Measurements from ENCODE around the gene SLC27A3.

Gene SLC27A3

DNA sequence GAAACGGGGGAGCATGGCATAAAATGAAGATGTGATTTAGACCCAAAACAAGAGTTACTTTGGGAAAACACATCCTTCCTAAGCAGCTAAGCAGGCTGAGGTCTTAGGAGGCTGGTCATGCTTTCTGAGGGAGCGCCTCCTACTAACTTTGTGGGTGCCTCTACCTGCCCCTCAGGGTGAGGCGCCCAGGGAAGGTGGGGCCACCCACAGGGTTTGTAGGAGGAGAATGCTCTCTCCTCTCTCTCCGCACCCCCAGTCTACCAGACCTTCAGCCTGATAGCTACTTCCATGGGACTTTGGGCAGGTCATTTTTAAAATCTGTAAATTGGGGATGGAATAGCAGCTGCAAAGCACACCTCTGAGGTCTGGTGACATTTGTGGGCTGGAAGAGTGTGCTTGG is 23.8 kb downstream of the SLC27A3 start:
- DNase-seq (ENCODE audit: low read depth in 2 of 2) = no peak

- DNase-seq (ENCODE audit: low read depth in 2 of 2) = no peak
Measured at GRCh38 chr1:153799566-153800465, 24.6 kb downstream of the SLC27A3 start.

GRCh38 chr1:153800516-153800915 is 25.3 kb downstream of the SLC27A3 start:
- no peak for DNase-seq (ENCODE audit: low read depth in 2 of 2)

- no peak for DNase-seq (ENCODE audit: low read depth in 2 of 2)
Measured at GRCh38 chr1:153801028-153801625, 25.9 kb downstream of the SLC27A3 start.

- DNase-seq (ENCODE audit: low read depth in 2 of 2) = no peak
Measured at GRCh38 chr1:153801786-153802697, 26.8 kb downstream of the SLC27A3 start.

- DNase-seq (ENCODE audit: low read depth in 2 of 2) = no peak
Measured at GRCh38 chr1:153803470-153804056, 28.4 kb downstream of the SLC27A3 start.

DNA sequence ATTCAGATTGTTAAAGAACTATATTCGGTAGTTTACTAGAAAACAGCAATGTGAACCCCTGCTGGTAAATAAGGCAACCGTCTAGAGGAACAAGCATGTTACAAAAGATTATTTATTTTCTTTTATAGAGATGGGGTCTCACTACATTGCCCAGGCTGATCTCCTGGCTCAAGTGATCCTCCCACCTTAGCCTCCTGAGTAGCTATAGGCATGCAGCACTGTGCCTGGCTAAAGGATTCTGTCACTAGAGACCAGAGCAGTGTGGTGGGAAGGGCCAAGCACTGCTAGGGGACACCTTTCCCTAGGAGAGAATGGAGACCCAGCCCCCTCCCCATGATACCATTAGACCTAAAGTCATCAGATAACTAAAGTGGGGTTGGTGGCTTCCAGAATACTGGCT is 28.9 kb downstream of the SLC27A3 start:
- no peak for DNase-seq (ENCODE audit: low read depth in 2 of 2)

DNA sequence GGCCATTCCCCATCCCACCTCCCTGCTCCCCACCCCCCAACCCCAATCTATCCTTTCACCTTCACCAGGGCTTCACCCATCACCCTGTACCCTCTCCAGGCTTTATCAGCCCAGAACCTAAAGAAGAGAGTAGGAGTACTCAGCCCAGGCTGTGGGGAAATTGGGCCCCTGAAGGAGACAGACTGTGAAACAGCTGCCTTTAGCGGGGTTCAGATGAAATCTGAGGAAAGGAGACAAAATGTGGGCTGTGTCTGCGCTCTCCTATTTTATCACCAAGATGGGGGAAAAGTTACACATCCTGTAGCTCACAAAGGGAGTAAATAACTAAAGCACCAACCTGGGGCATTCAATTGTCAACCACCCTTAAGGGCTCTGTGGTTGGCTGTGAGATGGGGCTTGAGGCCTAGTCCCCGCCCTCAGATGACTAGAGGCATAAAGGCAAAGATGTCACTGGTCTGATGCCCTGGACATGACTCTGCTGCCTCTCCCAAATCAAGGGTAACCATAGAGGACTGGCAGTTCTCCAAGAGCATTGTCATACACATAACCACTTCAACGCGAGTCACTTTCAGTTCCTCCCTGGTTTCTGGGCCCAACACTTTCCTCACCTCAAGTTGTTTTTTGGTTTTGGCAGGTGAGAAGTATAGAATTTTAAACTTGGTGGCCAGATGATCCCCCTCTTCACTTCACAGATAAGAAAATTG is 30.0 kb downstream of the SLC27A3 start:
- DNase-seq (ENCODE audit: low read depth in 2 of 2) = peak in 1 of 2 donors; percentile 27

DNA sequence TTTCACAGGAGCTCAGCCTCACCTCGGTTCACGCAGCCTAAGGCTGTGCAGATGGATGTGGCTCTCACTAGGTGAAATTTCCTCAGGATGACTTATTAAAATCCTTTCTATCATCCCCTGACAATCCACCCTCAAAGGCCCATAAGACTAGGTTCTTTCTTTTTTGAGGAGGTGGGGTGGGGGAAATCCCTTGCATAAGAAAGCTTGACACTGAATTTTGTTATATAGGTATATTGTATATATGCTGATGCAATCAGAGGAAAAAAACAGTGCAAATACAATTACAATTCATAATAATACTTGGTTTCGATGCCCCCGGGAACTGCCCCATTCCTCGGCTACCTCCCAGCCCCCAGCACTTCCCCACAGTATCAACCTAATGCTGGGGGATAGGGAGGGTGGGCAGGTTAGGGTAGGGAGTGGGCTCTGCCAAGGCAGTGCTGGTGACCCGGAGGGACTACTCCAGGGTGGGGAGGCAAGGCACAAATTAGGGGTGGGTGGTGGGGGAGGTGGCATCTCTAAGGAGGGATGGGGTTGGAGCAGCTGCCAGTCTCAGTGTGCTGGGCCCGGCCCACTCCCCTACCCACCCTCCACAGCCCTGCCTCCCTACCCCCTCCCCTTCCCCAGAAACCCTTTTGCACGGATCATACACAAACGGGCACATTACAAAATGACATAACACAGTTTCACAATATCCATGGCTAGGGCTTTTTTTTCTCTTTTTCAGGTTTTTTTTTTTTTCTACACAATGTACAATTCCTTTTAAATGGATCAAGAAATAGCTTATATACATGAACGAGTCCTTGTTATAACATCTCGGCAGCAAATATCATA is 30.9 kb downstream of the SLC27A3 start:
- DNase-seq (ENCODE audit: low read depth in 2 of 2) = no peak

DNA sequence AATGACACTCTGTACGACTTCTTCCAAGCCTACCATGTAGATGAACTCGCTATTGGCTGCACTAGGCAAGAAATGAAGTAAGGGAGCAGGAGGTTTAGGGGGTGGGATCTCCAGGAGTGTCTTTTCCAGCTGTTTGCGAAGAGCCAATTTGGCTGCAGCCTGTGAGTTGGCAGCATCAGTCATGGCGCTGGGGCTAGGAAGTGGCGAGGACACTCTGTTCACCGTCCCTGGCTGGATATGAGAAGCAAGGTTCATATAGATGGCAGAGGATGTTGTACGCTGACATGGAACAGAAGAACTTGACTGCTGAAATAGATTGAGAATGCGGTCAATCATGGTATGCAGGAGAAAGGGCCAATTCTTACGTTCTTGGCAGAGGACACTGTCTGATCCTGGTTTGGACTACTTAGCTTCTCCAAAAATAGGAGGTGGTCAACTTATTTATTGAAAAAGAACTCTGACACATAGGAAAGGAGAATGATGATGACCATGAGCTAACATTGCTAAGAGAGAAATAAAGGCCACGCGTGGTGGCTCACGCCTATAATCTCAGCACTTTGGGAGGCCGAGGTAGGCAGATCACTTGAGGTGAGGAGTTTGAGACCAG is 41.2 kb downstream of the SLC27A3 start:
- no peak for DNase-seq (ENCODE audit: low read depth in 2 of 2)

- no peak for DNase-seq (ENCODE audit: low read depth in 2 of 2)
Measured at GRCh38 chr1:153818876-153819275, 43.7 kb downstream of the SLC27A3 start.

- no peak for DNase-seq (ENCODE audit: low read depth in 2 of 2)
Measured at GRCh38 chr1:153827168-153827964, 52.2 kb downstream of the SLC27A3 start.

All from stimulated activated CD4-positive, alpha-beta T cell treated with anti-CD3 and anti-CD28 coated beads, Interleukin-1b, Interleukin-23, amount 100 ng/mL, for 4 hours (primary cell).